AG09319 (cell line): ENCODE results near the gene C1QTNF9B.

Experiments used
- DNase-seq: peaks from one replicate; pipeline ENCODE4 v3.0.0-alpha.2; 2010; ENCODE audit warnings: low read depth; ENCODE audit errors: extremely low read depth
- TF ChIP-seq, protein P1 (sequence below): IDR thresholded peaks from 2 replicates; pipeline ENCODE4 v1.5.1; 2011; ENCODE audit warnings: low read depth, mild to moderate bottlenecking, inconsistent platforms, low read length, moderate library complexity

C1QTNF9B gene

DNA sequence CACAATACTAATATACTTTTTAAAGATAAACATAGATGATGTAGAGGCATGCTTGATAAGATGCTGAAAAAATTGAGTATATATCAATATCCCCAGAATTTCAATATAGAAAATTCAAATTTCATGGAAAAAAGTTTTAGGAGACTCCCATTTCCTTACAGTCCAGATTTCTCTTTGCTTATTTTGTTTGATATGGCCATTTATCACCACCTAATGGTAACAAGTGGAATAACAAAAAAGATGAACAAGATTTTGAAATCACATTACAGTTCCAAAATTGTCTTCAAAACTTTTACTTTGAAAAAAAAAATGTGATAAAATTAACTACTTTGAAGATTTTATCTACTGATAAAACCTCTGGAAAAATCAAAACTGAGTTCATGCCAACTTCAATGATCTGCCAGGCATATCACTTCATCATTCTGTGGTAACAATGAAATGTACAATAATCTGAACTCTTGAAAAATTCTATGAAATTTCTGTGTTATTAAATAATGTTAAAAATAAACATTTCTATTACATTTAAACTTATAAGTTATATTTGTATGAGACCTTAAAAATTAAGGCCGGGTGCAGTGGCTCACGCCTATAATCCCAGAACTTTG lies 25.6 kb downstream of the C1QTNF9B start:
- TF ChIP-seq, protein P1, sequence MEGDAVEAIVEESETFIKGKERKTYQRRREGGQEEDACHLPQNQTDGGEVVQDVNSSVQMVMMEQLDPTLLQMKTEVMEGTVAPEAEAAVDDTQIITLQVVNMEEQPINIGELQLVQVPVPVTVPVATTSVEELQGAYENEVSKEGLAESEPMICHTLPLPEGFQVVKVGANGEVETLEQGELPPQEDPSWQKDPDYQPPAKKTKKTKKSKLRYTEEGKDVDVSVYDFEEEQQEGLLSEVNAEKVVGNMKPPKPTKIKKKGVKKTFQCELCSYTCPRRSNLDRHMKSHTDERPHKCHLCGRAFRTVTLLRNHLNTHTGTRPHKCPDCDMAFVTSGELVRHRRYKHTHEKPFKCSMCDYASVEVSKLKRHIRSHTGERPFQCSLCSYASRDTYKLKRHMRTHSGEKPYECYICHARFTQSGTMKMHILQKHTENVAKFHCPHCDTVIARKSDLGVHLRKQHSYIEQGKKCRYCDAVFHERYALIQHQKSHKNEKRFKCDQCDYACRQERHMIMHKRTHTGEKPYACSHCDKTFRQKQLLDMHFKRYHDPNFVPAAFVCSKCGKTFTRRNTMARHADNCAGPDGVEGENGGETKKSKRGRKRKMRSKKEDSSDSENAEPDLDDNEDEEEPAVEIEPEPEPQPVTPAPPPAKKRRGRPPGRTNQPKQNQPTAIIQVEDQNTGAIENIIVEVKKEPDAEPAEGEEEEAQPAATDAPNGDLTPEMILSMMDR = peak; percentile 37
- no peak for DNase-seq

- no peak for DNase-seq
- TF ChIP-seq, protein P1 = no peak; the same call in none of the 2 replicates
Observed at GRCh38 chr13:23870356-23871140, 26.8 kb downstream of the C1QTNF9B start.

DNA sequence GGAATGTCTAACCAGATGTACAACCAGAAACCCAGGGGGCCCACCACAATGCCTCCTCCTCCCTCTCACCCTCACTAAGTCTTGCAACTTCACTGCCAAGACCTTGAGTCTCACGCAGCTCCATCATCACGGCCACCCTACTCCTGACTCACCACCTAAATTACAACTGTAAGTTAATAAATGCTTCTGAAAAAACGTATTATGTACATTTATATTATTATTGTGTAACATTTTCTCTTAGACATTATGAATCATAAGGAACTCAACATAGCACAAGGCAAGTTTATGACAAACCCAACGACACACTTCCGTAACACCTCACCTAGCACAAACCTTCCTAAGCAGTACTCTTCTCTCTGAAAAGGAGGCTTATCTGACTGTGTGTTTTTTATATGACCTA lies 28.8 kb downstream of the C1QTNF9B start:
- DNase-seq = no peak
- TF ChIP-seq, protein P1 = no peak

DNA sequence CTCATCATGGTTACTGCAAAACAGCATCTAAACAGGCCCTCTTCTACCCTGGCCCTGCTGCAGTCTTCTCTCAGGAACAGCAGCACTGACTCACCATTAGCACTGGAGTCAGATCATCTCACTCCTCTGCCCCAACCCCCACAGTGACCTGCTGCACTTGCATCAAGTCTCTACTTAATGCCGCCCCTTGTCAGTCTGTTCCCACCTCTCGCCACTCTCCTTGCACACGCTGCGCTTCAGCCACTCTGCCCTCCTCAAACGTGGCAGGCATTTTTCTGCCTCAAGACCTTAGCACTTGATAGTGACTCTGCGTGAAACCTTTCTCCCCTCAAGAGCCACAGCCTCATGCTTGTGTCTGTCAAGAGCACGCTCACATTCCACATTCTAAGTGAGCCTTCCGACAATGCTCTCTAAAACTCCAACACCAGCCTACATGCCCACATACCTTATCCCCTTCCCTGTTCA lies 30.2 kb downstream of the C1QTNF9B start:
- TF ChIP-seq, protein P1 = no peak

DNA sequence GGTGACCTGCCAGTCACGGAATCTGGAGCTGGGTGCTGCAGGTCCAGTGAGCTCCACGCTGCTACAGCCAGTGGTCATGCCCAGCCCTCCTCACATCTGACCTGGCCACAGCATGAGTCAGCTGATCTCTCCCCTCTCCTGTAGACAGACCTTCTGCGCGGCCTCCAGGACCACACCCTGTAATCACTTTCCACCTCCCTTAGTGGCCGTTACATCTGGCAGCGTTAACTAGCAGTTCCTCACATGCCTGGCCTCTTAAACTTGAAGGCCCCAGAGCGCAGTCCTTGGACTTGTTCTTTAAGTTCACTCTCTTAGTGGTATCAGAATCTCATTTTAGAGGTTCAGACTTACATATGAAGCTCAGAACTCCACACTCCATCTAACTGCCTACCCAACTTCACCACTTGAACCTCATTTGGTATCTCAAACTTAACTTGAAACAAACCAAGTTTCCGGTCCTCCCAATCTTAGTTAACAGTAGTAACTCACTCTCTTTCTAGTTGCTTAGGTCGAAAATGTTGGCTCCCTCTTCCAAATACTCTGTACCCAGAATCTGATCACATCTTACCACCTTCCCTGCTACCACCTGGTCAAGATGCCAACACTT lies 30.8 kb downstream of the C1QTNF9B start:
- no peak for DNase-seq
- TF ChIP-seq, protein P1 = no peak

More for the DNA sequence above, 30.2 kb downstream of the C1QTNF9B start:
- DNase-seq = no peak

GRCh38 chr13:23865906-23866305 lies 31.4 kb downstream of the C1QTNF9B start:
- no peak for DNase-seq
- TF ChIP-seq, protein P1 = no peak

GRCh38 chr13:23865026-23865425 lies 32.3 kb downstream of the C1QTNF9B start:
- DNase-seq = no peak
- TF ChIP-seq, protein P1 = no peak
